WTC11 (cell line): ENCODE results near the gene OR13C8. TPM values are rescaled to one million over a fixed set of nuclear protein-coding genes. Genes with fewer than 3 reads are reported as not detected.

Source experiments
- ATAC-seq: fragments of 200-7000 bp; cut with Tn5 transposase; 2 replicates; pipeline ENCODE4 v1.10.0; 2021; ENCODE audit warnings: mild to moderate bottlenecking, moderate library complexity
- CTCF ChIA-PET: fragments of 300-600 bp; sonication (Branson Sonifier 250); formaldehyde crosslinking; loops from one replicate; lab custom pipeline; 2021; ENCODE audit warnings: antibody characterized with exemption; lab: Charles Lee
- POLR2A ChIA-PET: fragments of 350-600 bp; sonication (Branson Sonifier 250); formaldehyde crosslinking; loops from one replicate; lab custom pipeline; 2021; ENCODE audit warnings: antibody characterized with exemption; lab: Charles Lee
- DNase-seq: peaks from one replicate; pipeline ENCODE4 v3.0.0; 2021; ENCODE audit warnings: low spot score
- H3K27ac Mint-ChIP-seq: 2 replicates; pipeline ENCODE4 v1.8.0; 2021; ENCODE audit warnings: mixed read lengths
- H3K27me3 Mint-ChIP-seq: 2 replicates; pipeline ENCODE4 v1.8.0; 2021; ENCODE audit warnings: low read depth, mild to moderate bottlenecking, moderate library complexity, mixed read lengths
- H3K36me3 Mint-ChIP-seq: 2 replicates; pipeline ENCODE4 v1.8.0; 2021; ENCODE audit warnings: mixed read lengths
- H3K4me1 Mint-ChIP-seq: 2 replicates; pipeline ENCODE4 v1.8.0; 2022; ENCODE audit warnings: mixed read lengths
- H3K4me3 Mint-ChIP-seq: 2 replicates; pipeline ENCODE4 v1.8.0; 2021; ENCODE audit warnings: mild to moderate bottlenecking, moderate library complexity, mixed read lengths
- H3K9me3 Mint-ChIP-seq: 2 replicates; pipeline ENCODE4 v1.8.0; 2021; ENCODE audit warnings: mixed read lengths
- ATF6 ChIP-seq: sonication (generic); formaldehyde crosslinking; IDR thresholded peaks from 2 replicates; pipeline ENCODE4 v1.8.1; 2023; ENCODE audit warnings: mild to moderate bottlenecking, missing genetic modification reagents
- GTF2I ChIP-seq: fragments of 250-450 bp; sonication (Bioruptor Pico); conservative IDR thresholded peaks from 2 replicates; pipeline ENCODE4 v1.4.0; 2021; ENCODE audit warnings: mild to moderate bottlenecking
- HMGXB4 ChIP-seq: sonication (generic); formaldehyde crosslinking; IDR thresholded peaks from 2 replicates; pipeline ENCODE4 v1.8.1; 2023; ENCODE audit warnings: mild to moderate bottlenecking, moderate library complexity, missing genetic modification reagents
- NFYB ChIP-seq: sonication (generic); formaldehyde crosslinking; conservative IDR thresholded peaks from 2 replicates; pipeline ENCODE4 v1.8.0; 2022; ENCODE audit warnings: low read depth, missing genetic modification reagents
- OVOL2 ChIP-seq: fragments of 250-450 bp; sonication (Bioruptor Pico); IDR thresholded peaks from 2 replicates; pipeline ENCODE4 v1.9.0; 2021; ENCODE audit warnings: mild to moderate bottlenecking, borderline replicate concordance
- PREB ChIP-seq: sonication (generic); formaldehyde crosslinking; IDR thresholded peaks from 2 replicates; pipeline ENCODE4 v1.8.1; 2022; ENCODE audit warnings: mild to moderate bottlenecking, missing genetic modification reagents, moderate library complexity, borderline replicate concordance
- PRRX2 ChIP-seq: fragments of 250-450 bp; sonication (Bioruptor Pico); IDR thresholded peaks from 2 replicates; pipeline ENCODE4 v1.8.0; 2021; ENCODE audit warnings: mild to moderate bottlenecking
- SMAD3 ChIP-seq: sonication (generic); formaldehyde crosslinking; IDR thresholded peaks from 2 replicates; pipeline ENCODE4 v1.8.0; 2022; ENCODE audit warnings: missing genetic modification reagents, mild to moderate bottlenecking, borderline replicate concordance
- TEAD1 ChIP-seq: sonication (generic); formaldehyde crosslinking; IDR thresholded peaks from 2 replicates; pipeline ENCODE4 v1.8.0; 2022; ENCODE audit warnings: mild to moderate bottlenecking, missing genetic modification reagents
- USF2 ChIP-seq: sonication (generic); formaldehyde crosslinking; IDR thresholded peaks from 2 replicates; pipeline ENCODE4 v1.8.1; 2023; ENCODE audit warnings: mild to moderate bottlenecking, missing genetic modification reagents, moderate library complexity
- ZBTB21 ChIP-seq: sonication (generic); formaldehyde crosslinking; IDR thresholded peaks from 2 replicates; pipeline ENCODE4 v1.8.1; 2023; ENCODE audit warnings: mild to moderate bottlenecking, missing genetic modification reagents, borderline replicate concordance
- ZMAT4 ChIP-seq: fragments of 250-450 bp; sonication (Bioruptor Pico); IDR thresholded peaks from 2 replicates; pipeline ENCODE4 v1.9.0; 2021; ENCODE audit warnings: mild to moderate bottlenecking
- ZNF121 ChIP-seq: sonication (generic); formaldehyde crosslinking; IDR thresholded peaks from 2 replicates; pipeline ENCODE4 v1.8.0; 2023; ENCODE audit warnings: missing genetic modification reagents
- ZNF138 ChIP-seq: sonication (generic); formaldehyde crosslinking; conservative IDR thresholded peaks from 2 replicates; pipeline ENCODE4 v1.8.1; 2022; ENCODE audit warnings: mild to moderate bottlenecking, moderate library complexity, missing genetic modification reagents
- ZNF423 ChIP-seq: fragments of 250-450 bp; sonication (Bioruptor Pico); IDR thresholded peaks from 2 replicates; pipeline ENCODE4 v2.1.2; 2022; ENCODE audit warnings: mild to moderate bottlenecking, moderate library complexity
- total RNA-seq: library from RNA; stranded (reverse); gene quantifications from 3 replicates; pipeline ENCODE4 v1.2.3, GENCODE V29; 2021
- TF ChIP-seq, protein P1 (sequence below): fragments of 250-450 bp; sonication (Bioruptor Pico); IDR thresholded peaks from 2 replicates; pipeline ENCODE4 v1.9.0; 2021; ENCODE audit warnings: moderate library complexity, mild to moderate bottlenecking, inconsistent platforms, borderline replicate concordance
- TF ChIP-seq, protein P2 (sequence below): sonication (generic); formaldehyde crosslinking; IDR thresholded peaks from 2 replicates; pipeline ENCODE4 v1.8.0; 2023; ENCODE audit warnings: missing genetic modification reagents, mild to moderate bottlenecking, borderline replicate concordance
- TF ChIP-seq, protein P3 (sequence below): sonication (generic); formaldehyde crosslinking; IDR thresholded peaks from 2 replicates; pipeline ENCODE4 v1.8.0; 2022; ENCODE audit warnings: missing genetic modification reagents

OR13C8 gene
- total RNA-seq, 1 experiment from 2014 or later = not detected

DNA sequence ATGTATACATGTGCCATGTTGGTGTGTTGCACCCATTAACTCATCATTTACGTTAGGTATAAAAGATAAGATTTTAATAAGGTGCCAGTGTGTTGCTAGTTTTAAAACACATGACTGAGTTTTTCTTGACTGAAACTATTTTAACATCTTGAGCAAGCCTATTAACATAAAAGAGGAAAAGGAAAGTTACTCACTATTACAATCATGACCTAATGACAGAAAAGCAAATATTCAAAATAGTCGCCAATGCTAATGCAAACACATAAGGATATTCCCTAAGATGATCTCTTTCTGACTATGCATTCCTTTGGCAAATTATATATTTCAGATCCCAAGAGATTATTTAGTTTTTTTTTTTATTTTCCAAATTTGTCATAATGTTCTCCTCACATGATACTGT, 42.2 kb downstream of the OR13C8 start (continued):
- TF ChIP-seq ATF6 (CRISPR knock-in tag) (no peak), SMAD3 (no peak)

DNA sequence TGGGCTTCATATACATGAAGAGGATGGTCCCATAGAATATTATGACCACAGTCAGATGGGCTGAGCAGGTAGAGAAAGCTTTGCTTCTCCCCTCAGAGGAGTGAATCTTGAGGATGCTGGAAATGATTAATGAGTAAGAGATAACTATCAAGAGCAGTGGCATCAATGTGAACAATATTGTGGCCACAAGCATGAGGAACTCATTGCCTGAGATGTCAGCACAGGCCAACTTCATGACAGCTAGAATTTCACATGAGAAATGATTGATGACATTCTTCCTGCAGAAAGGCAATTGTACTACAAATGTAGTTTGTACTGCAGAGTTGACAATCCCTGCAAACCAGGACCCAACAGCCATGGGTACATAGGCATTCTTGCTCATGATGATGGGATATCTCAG, 48.5 kb downstream of the OR13C8 start:
- H3K36me3 Mint-ChIP-seq = no peaks in the 10 kb centered on the region
- POLR2A ChIA-PET = no interaction called here
- DNase-seq = no peak
- no peaks in the 10 kb centered on the region for H3K4me1 Mint-ChIP-seq
- no peak for ATAC-seq
- no peak overlapping the region for H3K4me3 Mint-ChIP-seq
- no peaks in the 10 kb centered on the region; the same call in 1 of the 2 replicates for H3K27me3 Mint-ChIP-seq
- no peak overlapping the region for H3K27ac Mint-ChIP-seq
- H3K9me3 Mint-ChIP-seq = no peaks in the 10 kb centered on the region
- TF ChIP-seq ZNF138 (CRISPR knock-in tag) (no peak), TEAD1 (CRISPR knock-in tag) (no peak), USF2 (CRISPR knock-in tag) (no peak), OVOL2 (CRISPR knock-in tag) (no peak), ZBTB21 (CRISPR knock-in tag) (no peak), GTF2I (CRISPR knock-in tag) (no peak), HMGXB4 (CRISPR knock-in tag) (no peak), NFYB (CRISPR knock-in tag) (no peak)
- TF ChIP-seq, protein P1, sequence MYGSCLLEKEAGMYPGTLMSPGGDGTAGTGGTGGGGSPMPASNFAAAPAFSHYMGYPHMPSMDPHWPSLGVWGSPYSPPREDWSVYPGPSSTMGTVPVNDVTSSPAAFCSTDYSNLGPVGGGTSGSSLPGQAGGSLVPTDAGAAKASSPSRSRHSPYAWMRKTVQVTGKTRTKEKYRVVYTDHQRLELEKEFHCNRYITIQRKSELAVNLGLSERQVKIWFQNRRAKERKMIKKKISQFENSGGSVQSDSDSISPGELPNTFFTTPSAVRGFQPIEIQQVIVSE (CRISPR knock-in tag) = no peak
- TF ChIP-seq, all 79 proteins: peak for 0
- CTCF ChIA-PET = no interaction called here

- Mint-ChIP-seq H3K9me3 (no peaks in the 10 kb centered on the region; the same call in 1 of the 2 replicates), H3K4me1 (no peaks in the 10 kb centered on the region), H3K36me3 (no peaks in the 10 kb centered on the region), H3K27me3 (no peaks in the 10 kb centered on the region), H3K4me3 (no peak within 1 kb of the TSS), H3K27ac (no peak within 1 kb of the TSS)
- POLR2A ChIA-PET = no interaction called here
- CTCF ChIA-PET = no interaction called here
- no peak for DNase-seq
- ATAC-seq = no peak
- TF ChIP-seq ZNF121 (CRISPR knock-in tag) (no peak), PRRX2 (CRISPR knock-in tag) (no peak), ZNF423 (CRISPR knock-in tag) (no peak), PREB (no peak), SMAD3 (no peak), ZMAT4 (no peak), TEAD1 (CRISPR knock-in tag) (no peak), OVOL2 (CRISPR knock-in tag) (no peak)
- TF ChIP-seq, protein P2, sequence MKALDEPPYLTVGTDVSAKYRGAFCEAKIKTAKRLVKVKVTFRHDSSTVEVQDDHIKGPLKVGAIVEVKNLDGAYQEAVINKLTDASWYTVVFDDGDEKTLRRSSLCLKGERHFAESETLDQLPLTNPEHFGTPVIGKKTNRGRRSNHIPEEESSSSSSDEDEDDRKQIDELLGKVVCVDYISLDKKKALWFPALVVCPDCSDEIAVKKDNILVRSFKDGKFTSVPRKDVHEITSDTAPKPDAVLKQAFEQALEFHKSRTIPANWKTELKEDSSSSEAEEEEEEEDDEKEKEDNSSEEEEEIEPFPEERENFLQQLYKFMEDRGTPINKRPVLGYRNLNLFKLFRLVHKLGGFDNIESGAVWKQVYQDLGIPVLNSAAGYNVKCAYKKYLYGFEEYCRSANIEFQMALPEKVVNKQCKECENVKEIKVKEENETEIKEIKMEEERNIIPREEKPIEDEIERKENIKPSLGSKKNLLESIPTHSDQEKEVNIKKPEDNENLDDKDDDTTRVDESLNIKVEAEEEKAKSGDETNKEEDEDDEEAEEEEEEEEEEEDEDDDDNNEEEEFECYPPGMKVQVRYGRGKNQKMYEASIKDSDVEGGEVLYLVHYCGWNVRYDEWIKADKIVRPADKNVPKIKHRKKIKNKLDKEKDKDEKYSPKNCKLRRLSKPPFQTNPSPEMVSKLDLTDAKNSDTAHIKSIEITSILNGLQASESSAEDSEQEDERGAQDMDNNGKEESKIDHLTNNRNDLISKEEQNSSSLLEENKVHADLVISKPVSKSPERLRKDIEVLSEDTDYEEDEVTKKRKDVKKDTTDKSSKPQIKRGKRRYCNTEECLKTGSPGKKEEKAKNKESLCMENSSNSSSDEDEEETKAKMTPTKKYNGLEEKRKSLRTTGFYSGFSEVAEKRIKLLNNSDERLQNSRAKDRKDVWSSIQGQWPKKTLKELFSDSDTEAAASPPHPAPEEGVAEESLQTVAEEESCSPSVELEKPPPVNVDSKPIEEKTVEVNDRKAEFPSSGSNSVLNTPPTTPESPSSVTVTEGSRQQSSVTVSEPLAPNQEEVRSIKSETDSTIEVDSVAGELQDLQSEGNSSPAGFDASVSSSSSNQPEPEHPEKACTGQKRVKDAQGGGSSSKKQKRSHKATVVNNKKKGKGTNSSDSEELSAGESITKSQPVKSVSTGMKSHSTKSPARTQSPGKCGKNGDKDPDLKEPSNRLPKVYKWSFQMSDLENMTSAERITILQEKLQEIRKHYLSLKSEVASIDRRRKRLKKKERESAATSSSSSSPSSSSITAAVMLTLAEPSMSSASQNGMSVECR = no peak
- TF ChIP-seq, protein P3, sequence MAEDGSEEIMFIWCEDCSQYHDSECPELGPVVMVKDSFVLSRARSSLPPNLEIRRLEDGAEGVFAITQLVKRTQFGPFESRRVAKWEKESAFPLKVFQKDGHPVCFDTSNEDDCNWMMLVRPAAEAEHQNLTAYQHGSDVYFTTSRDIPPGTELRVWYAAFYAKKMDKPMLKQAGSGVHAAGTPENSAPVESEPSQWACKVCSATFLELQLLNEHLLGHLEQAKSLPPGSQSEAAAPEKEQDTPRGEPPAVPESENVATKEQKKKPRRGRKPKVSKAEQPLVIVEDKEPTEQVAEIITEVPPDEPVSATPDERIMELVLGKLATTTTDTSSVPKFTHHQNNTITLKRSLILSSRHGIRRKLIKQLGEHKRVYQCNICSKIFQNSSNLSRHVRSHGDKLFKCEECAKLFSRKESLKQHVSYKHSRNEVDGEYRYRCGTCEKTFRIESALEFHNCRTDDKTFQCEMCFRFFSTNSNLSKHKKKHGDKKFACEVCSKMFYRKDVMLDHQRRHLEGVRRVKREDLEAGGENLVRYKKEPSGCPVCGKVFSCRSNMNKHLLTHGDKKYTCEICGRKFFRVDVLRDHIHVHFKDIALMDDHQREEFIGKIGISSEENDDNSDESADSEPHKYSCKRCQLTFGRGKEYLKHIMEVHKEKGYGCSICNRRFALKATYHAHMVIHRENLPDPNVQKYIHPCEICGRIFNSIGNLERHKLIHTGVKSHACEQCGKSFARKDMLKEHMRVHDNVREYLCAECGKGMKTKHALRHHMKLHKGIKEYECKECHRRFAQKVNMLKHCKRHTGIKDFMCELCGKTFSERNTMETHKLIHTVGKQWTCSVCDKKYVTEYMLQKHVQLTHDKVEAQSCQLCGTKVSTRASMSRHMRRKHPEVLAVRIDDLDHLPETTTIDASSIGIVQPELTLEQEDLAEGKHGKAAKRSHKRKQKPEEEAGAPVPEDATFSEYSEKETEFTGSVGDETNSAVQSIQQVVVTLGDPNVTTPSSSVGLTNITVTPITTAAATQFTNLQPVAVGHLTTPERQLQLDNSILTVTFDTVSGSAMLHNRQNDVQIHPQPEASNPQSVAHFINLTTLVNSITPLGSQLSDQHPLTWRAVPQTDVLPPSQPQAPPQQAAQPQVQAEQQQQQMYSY (CRISPR knock-in tag) = no peak
Observed at GRCh38 chr9:104618104-104618503, 49.1 kb downstream of the OR13C8 start, which contains the start of gene OR13C9. OR13C9 (minus strand) TSS chr9:104618204; CDS start chr9:104618204, 0 bp downstream.
